K562 (cell line): ENCODE results near the gene NVL. TPM values are rescaled to one million over a fixed set of nuclear protein-coding genes. Genes with fewer than 3 reads are reported as not detected.
A peak's percentile ranks its signal among the peaks of the same experiment; 100 is the strongest.

Experiments used
- ATAC-seq: fragments of 200-7000 bp; cut with Tn5 transposase; 3 replicates; pipeline ENCODE4 v1.9.1; 2020; ENCODE audit warnings: moderate library complexity
- BruUV-seq: library from RNA; stranded (reverse); fragments of 400-500 nt; replicated peaks from 2 replicates; lab custom pipeline; 2021; lab: Mats Ljungman, UMichigan
- CTCF ChIA-PET: fragments of 300-600 bp; formaldehyde crosslinking; extraction: SDS; loops from one replicate; lab custom pipeline; 2021; ENCODE audit warnings: low intra/inter-chr PET ratio; lab: Yijun Ruan, JAX
- POLR2A ChIA-PET: fragments of 300-600, 350-650 bp; sonication (Branson Sonifier 250); formaldehyde crosslinking; extraction: SDS; loops from one replicate; lab custom pipeline; 2021; ENCODE audit warnings: antibody characterized with exemption, inconsistent platforms; lab: Yijun Ruan, JAX
- DNase-seq, 4 experiments: peaks; one replicate each; pipeline versions ENCODE4 v3.0.0 to v3.0.0-alpha.2; 2011 to 2018; ENCODE audit warnings: low spot score in 3 of 4, mixed read lengths in 3 of 4; ENCODE audit errors: extremely low read depth in 1 of 4
- FAIRE-seq: peaks from 2 replicates; lab custom pipeline; 2011; peaks lifted over from hg19 to GRCh38; lab: Jason Lieb, UNC
- H2AFZ ChIP-seq: 2 replicates; pipeline ENCODE4 v1.6.0; 2011; ENCODE audit warnings: low read depth, low read length, control low read depth, inconsistent platforms
- H3K27ac ChIP-seq: fragments of 200-600 bp; 3 replicates; pipeline ENCODE4 v1.8.0; 2011; ENCODE audit warnings: low read depth, mild to moderate bottlenecking, control low read depth, inconsistent platforms, low read length, moderate library complexity, mixed read lengths; ENCODE audit errors: extremely low read depth
- H3K27me3 ChIP-seq, 2 experiments: fragments of 300-600 bp in 1 of 2; 2 replicates in 1 of 2; 3 replicates in 1 of 2; pipeline versions ENCODE4 v1.6.0 to v1.8.0; 2011; ENCODE audit warnings: inconsistent platforms in 2 of 2, low read length in 2 of 2, mild to moderate bottlenecking in 1 of 2, mixed read lengths in 1 of 2, moderate library complexity in 1 of 2; ENCODE audit not compliant: control insufficient read depth in 2 of 2, insufficient read depth in 2 of 2
- H3K36me3 ChIP-seq: fragments of 300-600 bp; 3 replicates; pipeline ENCODE4 v1.8.0; 2011; ENCODE audit warnings: mild to moderate bottlenecking, low read length, inconsistent platforms; ENCODE audit not compliant: control insufficient read depth, insufficient read depth
- H3K4me1 ChIP-seq, 2 experiments: fragments of 200-600 bp in 1 of 2; replicated peaks in 1 of 2; 2 replicates in 1 of 2; 3 replicates in 1 of 2; pipeline versions ENCODE4 v1.5.1 to v1.8.0; 2011; ENCODE audit warnings: inconsistent platforms in 2 of 2, low read length in 2 of 2, mild to moderate bottlenecking in 1 of 2, mixed read lengths in 1 of 2, moderate library complexity in 1 of 2; ENCODE audit not compliant: control insufficient read depth in 2 of 2, insufficient read depth in 2 of 2
- H3K4me2 ChIP-seq: 2 replicates; pipeline ENCODE4 v1.6.1; 2011; ENCODE audit warnings: low read length, control low read depth, inconsistent platforms, mixed read lengths; ENCODE audit not compliant: insufficient read depth
- H3K4me3 ChIP-seq: fragments of 200-600 bp; sonication (generic), shearing (Covaris generic); 2 replicates; pipeline ENCODE4 v1.5.1; 2016; ENCODE audit warnings: control low read depth, inconsistent platforms
- H3K79me2 ChIP-seq: fragments of 200-600 bp; 3 replicates; pipeline ENCODE4 v1.8.0; 2011; ENCODE audit warnings: low read length, inconsistent platforms; ENCODE audit not compliant: control insufficient read depth, insufficient read depth
- H3K9ac ChIP-seq, 2 experiments: 2 replicates each; pipeline versions ENCODE4 v1.6.0 to v1.6.1; 2011; ENCODE audit warnings: low read depth in 2 of 2, low read length in 2 of 2, control low read depth in 1 of 2, inconsistent platforms in 1 of 2, mild to moderate bottlenecking in 1 of 2, mixed read lengths in 1 of 2; ENCODE audit not compliant: insufficient read depth in 1 of 2
- H3K9me1 ChIP-seq: one replicate; pipeline ENCODE4 v1.6.0; 2011; ENCODE audit warnings: inconsistent platforms, mild to moderate bottlenecking, low read length, moderate library complexity; ENCODE audit not compliant: control insufficient read depth, insufficient read depth
- H3K9me3 ChIP-seq: replicated peaks from 2 replicates; pipeline ENCODE4 v1.5.1; 2011; ENCODE audit warnings: low read depth, low read length, inconsistent platforms; ENCODE audit not compliant: control insufficient read depth, insufficient read depth
- H4K20me1 ChIP-seq: replicated peaks from 2 replicates; pipeline ENCODE4 v1.6.1; 2011; ENCODE audit warnings: low read length, inconsistent platforms, mixed read lengths; ENCODE audit not compliant: control insufficient read depth, insufficient read depth
- FOSL1 ChIP-seq: fragments of 200-800 bp; sonication (Bioruptor generic); conservative IDR thresholded peaks from 2 replicates; pipeline ENCODE4 v1.6.1; 2016; ENCODE audit warnings: missing genetic modification characterization, missing compliant biosample characterization
- SPI1 ChIP-seq: IDR thresholded peaks from 2 replicates; pipeline ENCODE4 v1.6.1; 2011; ENCODE audit warnings: low read depth, low read length, control low read depth, borderline replicate concordance
- SREBF2 ChIP-seq: sonication (generic); formaldehyde crosslinking; IDR thresholded peaks from 2 replicates; pipeline ENCODE4 v1.4.0; 2020; ENCODE audit warnings: mild to moderate bottlenecking, missing genetic modification reagents
- SRF ChIP-seq, 2 experiments: fragments of 250-450, 450-650 bp in 1 of 2; sonication (Bioruptor Pico) in 1 of 2; sonication (generic) in 1 of 2; formaldehyde crosslinking; IDR thresholded peaks; 2 replicates each; pipeline versions ENCODE4 v1.5.0 to v1.5.1; 2020 to 2022; ENCODE audit warnings: mild to moderate bottlenecking in 1 of 2, missing genetic modification reagents in 1 of 2
- WGBS: fragments of 100-300 bp; shearing (Covaris generic); methylation state at CpG from one replicate; pipeline ENCODE4 v1.1.6; 2016; ENCODE audit warnings: low coverage, mixed read lengths; ENCODE audit not compliant: insufficient coverage; ENCODE audit errors: missing lambda C conversion rate; 5-methylcytosine and 5-hydroxymethylcytosine counted together
- in situ Hi-C: fragments of 300-500 bp; cut with MboI; formaldehyde crosslinking; loops from 4 replicates; pipeline ENCODE4 v1.15.0; 2018; ENCODE audit warnings: inconsistent platforms, mixed read lengths
- intact Hi-C: fragments of 100-400 bp; cut with micrococcal nuclease; formaldehyde crosslinking; loops from 2 replicates; pipeline ENCODE4 v1.14.2; 2022
- polyA plus RNA-seq, 8 experiments: library from polyadenylated mRNA; depleted of rRNA in 4 of 8; stranded (reverse) in 5 of 8; unstranded in 3 of 8; fragments of >200 nt; fragmentation: Nextera tagmentation in 2 of 8; fragmentation: Illumina TruSeq in 1 of 8; extraction: Ambion mirVana in 2 of 8; extraction: Trizol in 1 of 8; gene quantifications; 2 replicates each; pipeline versions ENCODE4 v1.2.1 to v1.2.3, GENCODE V29; 2011 to 2014; ENCODE audit warnings: inconsistent platforms in 1 of 8, missing spikeins in 1 of 8
- total RNA-seq, 7 experiments: library from RNA; depleted of rRNA in 6 of 7; stranded (reverse); fragments of >200 nt in 6 of 7; fragmentation: Illumina TruSeq in 2 of 7; extraction: Trizol in 2 of 7; gene quantifications; 2 replicates each; pipeline versions ENCODE4 v1.2.1 to v1.2.3, GENCODE V29; 2011 to 2021; ENCODE audit warnings: low replicate concordance in 1 of 7
- TF ChIP-seq, protein P1 (sequence below): sonication (generic); IDR thresholded peaks from 2 replicates; pipeline ENCODE4 v1.6.1; 2016

Gene NVL
- total and polyA plus RNA-seq, 9 of the 15 experiments (the other 6 are each of a cell fraction or from before 2014, with no cell fraction given) = 32.5 to 86.6 (median 62.9) TPM

DNA sequence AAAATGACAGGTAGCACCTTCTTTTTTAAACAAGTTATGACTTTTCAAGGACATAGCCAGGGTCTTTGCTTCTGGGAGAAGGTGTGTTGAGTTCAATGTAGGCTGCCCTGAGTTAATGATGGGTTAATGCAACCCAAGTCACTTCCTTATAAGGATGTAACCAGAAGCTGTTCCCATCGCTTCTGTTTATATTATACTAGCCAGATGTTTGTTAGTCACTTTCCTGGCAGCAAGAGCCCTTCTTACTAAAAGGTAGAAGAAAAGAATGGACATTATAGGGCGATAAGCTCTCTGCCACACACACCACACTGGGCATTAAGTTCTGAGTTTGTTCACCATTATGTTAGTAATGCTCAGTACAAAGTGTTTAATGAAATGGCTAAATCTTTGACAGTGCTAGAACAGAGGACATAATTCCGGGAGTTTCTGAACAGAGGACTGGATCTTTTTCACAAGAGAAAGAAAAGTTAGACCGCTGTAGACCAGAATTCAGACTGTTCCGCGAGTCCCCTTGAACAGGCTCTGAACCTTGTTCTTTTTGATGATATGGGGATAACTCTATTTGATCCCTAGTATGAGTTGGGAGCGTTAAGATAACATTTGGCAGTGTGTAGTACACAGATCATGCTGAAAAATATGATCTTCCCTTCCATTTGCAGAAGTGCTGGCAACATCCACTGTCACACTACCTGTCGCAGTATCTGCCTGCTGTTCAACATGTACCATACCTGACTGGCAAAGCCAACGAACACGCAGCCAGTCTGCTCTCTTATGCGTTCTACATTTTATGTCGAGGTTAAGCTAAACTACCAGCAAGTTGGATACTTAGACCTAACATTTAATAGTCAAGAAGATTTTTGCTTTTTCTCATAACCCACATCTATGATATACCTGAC, 105.9 kb downstream of the NVL start:
- ChIA-PET CTCF (no interaction called here), POLR2A (interaction anchor here (1.4 kb wide), 1 partner anchor 8 kb away, joined by 5 read pairs; no protein-coding TSS in a partner anchor)
- in situ Hi-C loops = no loop called here
- H3K79me2 ChIP-seq = no peaks in the 10 kb centered on the region
- no peaks in the 10 kb centered on the region for H3K9me3 ChIP-seq
- TF ChIP-seq FOSL1 (tag) = peak; percentile 55
- TF ChIP-seq, protein P1, sequence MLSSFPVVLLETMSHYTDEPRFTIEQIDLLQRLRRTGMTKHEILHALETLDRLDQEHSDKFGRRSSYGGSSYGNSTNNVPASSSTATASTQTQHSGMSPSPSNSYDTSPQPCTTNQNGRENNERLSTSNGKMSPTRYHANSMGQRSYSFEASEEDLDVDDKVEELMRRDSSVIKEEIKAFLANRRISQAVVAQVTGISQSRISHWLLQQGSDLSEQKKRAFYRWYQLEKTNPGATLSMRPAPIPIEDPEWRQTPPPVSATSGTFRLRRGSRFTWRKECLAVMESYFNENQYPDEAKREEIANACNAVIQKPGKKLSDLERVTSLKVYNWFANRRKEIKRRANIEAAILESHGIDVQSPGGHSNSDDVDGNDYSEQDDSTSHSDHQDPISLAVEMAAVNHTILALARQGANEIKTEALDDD = peak; percentile 66
- peak; percentile 49 to 78; a peak in 1 of 4 replicates for TF ChIP-seq SRF (CRISPR knock-in tag; IDR thresholded peaks at IDR 0.05)
- TF ChIP-seq SREBF2 (CRISPR knock-in tag) = no peak
- TF ChIP-seq SPI1 = peak; percentile 29; the same call in 1 of the 2 replicates
- DNase-seq = peak in 1 of 4 experiments; percentile 8
- BruUV-seq = no TSS peak
- H2AFZ ChIP-seq = peak overlapping the region; percentile 40; the same call in 1 of the 2 replicates
- no peak overlapping the region for H3K4me3 ChIP-seq
- H4K20me1 ChIP-seq = no peaks in the 10 kb centered on the region
- no peaks in the 10 kb centered on the region for H3K9me1 ChIP-seq
- H3K27ac ChIP-seq = no peak overlapping the region
- intact Hi-C loops = loop anchor here (10.0 kb wide), 1 partner anchor 529 kb away; no protein-coding TSS in a partner anchor
- H3K36me3 ChIP-seq = peaks cover 22% of the 10 kb centered on the region; the same call in 2 of the 3 replicates
- no peak for FAIRE-seq
- H3K9ac ChIP-seq = no peak overlapping the region
- WGBS = 49% methylated on average over 12 of the region's 12 CpGs
- peak; percentile 49 for ATAC-seq
- no peak overlapping the region for H3K4me2 ChIP-seq
- peaks cover 0 to 6% of the 10 kb centered on the region in 2 experiments; a peak in 1 of 5 replicates for H3K4me1 ChIP-seq
- H3K27me3 ChIP-seq = no peaks in the 10 kb centered on the region; a peak in 1 of 5 replicates
